Activated gamma-delta T cell treated with anti-CD3 and anti-CD28 coated beads, Interleukin-2, amount 50 U/mL, for 16 hours (primary cell): ENCODE data around the gene KIFC3.
"Not testable (repeated sequence)": the region's sequence is repeated elsewhere in the genome, so short reads cannot be mapped to it uniquely, and the experiment has no call there.

Source experiments
- DNase-seq: peaks from one replicate; pipeline ENCODE4 v3.0.0-alpha.2; 2020; ENCODE audit warnings: low read depth

Gene KIFC3

GRCh38 chr16:57804111-57804837 lies 2.0 kb upstream of the KIFC3 start:
- DNase-seq = no peak

GRCh38 chr16:57803134-57803990 lies 1.1 kb upstream of the KIFC3 start:
- DNase-seq = no peak

- DNase-seq = no peak
These were observed 416 bp downstream of the KIFC3 start for GRCh38 chr16:57801809-57802340.

- no peak for DNase-seq
These were observed 1.0 kb downstream of the KIFC3 start for GRCh38 chr16:57801098-57801808.

GRCh38 chr16:57800200-57801097 lies 1.8 kb downstream of the KIFC3 start:
- DNase-seq = no peak

- no peak for DNase-seq
These were observed 2.6 kb downstream of the KIFC3 start for GRCh38 chr16:57799600-57800199.

GRCh38 chr16:57798953-57799599 lies 3.2 kb downstream of the KIFC3 start:
- no peak for DNase-seq

GRCh38 chr16:57798267-57798810 lies 4.0 kb downstream of the KIFC3 start:
- DNase-seq = no peak

GRCh38 chr16:57797526-57798266 lies 4.6 kb downstream of the KIFC3 start:
- no peak for DNase-seq

GRCh38 chr16:57797216-57797525 lies 5.1 kb downstream of the KIFC3 start:
- no peak for DNase-seq

- not testable (repeated sequence) for DNase-seq
These were observed 6.3 kb downstream of the KIFC3 start for GRCh38 chr16:57796014-57796413.

- DNase-seq = no peak
These were observed 6.8 kb downstream of the KIFC3 start for GRCh38 chr16:57795431-57795878.

- DNase-seq = no peak
These were observed 7.4 kb downstream of the KIFC3 start for GRCh38 chr16:57794849-57795430.

- no peak for DNase-seq
These were observed 10.3 kb downstream of the KIFC3 start for GRCh38 chr16:57791893-57792461.

GRCh38 chr16:57791195-57791892 lies 10.9 kb downstream of the KIFC3 start:
- no peak for DNase-seq

- DNase-seq = no peak
These were observed 13.3 kb downstream of the KIFC3 start for GRCh38 chr16:57788951-57789350.

- no peak for DNase-seq
These were observed 13.9 kb downstream of the KIFC3 start for GRCh38 chr16:57788252-57788841.

- no peak for DNase-seq
These were observed 14.8 kb downstream of the KIFC3 start for GRCh38 chr16:57787519-57787905.
